MM.1S (cell line): ENCODE measurements around the gene CAP2.

Experiments used
- DNase-seq: peaks from one replicate; pipeline ENCODE4 v3.0.0-alpha.2; 2015
- H2AFZ ChIP-seq: fragments of 300-600 bp; sonication (generic); 2 replicates; pipeline ENCODE4 v1.6.0; 2016; ENCODE audit warnings: antibody characterized with exemption, low read length
- H3F3A ChIP-seq: fragments of 300-600 bp; sonication (generic); 2 replicates; pipeline ENCODE4 v1.6.1; 2016; ENCODE audit warnings: mild to moderate bottlenecking, antibody characterized with exemption, low read length, moderate library complexity, mixed read lengths; ENCODE audit not compliant: insufficient read depth
- H3K27ac ChIP-seq: fragments of 300-600 bp; sonication (generic); 2 replicates; pipeline ENCODE4 v1.5.1; 2016; ENCODE audit warnings: mild to moderate bottlenecking, low read length
- H3K27me3 ChIP-seq: fragments of 300-600 bp; sonication (generic); replicated peaks from 2 replicates; pipeline ENCODE4 v1.6.0; 2016; ENCODE audit warnings: low read length; ENCODE audit not compliant: insufficient read depth
- H3K36me3 ChIP-seq: fragments of 300-600 bp; sonication (generic); replicated peaks from 2 replicates; pipeline ENCODE4 v1.6.1; 2016; ENCODE audit warnings: mild to moderate bottlenecking, low read length, mixed read lengths; ENCODE audit not compliant: insufficient read depth
- H3K4me1 ChIP-seq: fragments of 300-600 bp; sonication (generic); 2 replicates; pipeline ENCODE4 v1.6.1; 2016; ENCODE audit warnings: low read length, mixed read lengths
- H3K4me2 ChIP-seq: fragments of 300-600 bp; sonication (generic); 2 replicates; pipeline ENCODE4 v1.6.0; 2016; ENCODE audit warnings: low read depth, low read length
- H3K4me3 ChIP-seq: fragments of 300-600 bp; sonication (generic); 2 replicates; pipeline ENCODE4 v1.5.1; 2016; ENCODE audit warnings: low read length, mixed read lengths
- H3K79me2 ChIP-seq: fragments of 300-600 bp; sonication (generic); 2 replicates; pipeline ENCODE4 v1.6.1; 2016; ENCODE audit warnings: mixed run types, low read length, mixed read lengths
- H3K9ac ChIP-seq: fragments of 300-600 bp; sonication (generic); 2 replicates; pipeline ENCODE4 v1.6.1; 2016; ENCODE audit warnings: low read length, mixed read lengths
- H3K9me2 ChIP-seq: fragments of 300-600 bp; sonication (generic); replicated peaks from 2 replicates; pipeline ENCODE4 v1.6.1; 2016; ENCODE audit warnings: mild to moderate bottlenecking, low read length, mixed read lengths; ENCODE audit not compliant: insufficient read depth
- H3K9me3 ChIP-seq: fragments of 300-600 bp; sonication (generic); replicated peaks from 2 replicates; pipeline ENCODE4 v1.6.1; 2016; ENCODE audit warnings: mild to moderate bottlenecking, low read length, mixed read lengths; ENCODE audit not compliant: insufficient read depth
- H4K20me1 ChIP-seq: fragments of 300-600 bp; sonication (generic); 2 replicates; pipeline ENCODE4 v1.6.1; 2016; ENCODE audit warnings: mild to moderate bottlenecking, low read length, moderate library complexity, mixed read lengths; ENCODE audit not compliant: insufficient read depth
- CTCF ChIP-seq: fragments of 300-600 bp; sonication (generic); IDR thresholded peaks from 2 replicates; pipeline ENCODE4 v1.5.1; 2016; ENCODE audit warnings: antibody characterized with exemption, low read length, mixed read lengths
- EZH2 ChIP-seq: fragments of 300-600 bp; sonication (generic); optimal IDR thresholded peaks from 2 replicates; pipeline ENCODE3; 2017; ENCODE audit warnings: low read depth, mild to moderate bottlenecking, antibody characterized with exemption, low read length, mixed read lengths
- EZH2phosphoT487 ChIP-seq: fragments of 300-600 bp; sonication (generic); IDR thresholded peaks from 2 replicates; pipeline ENCODE4 v1.6.1; 2018; ENCODE audit warnings: antibody characterized with exemption, low read length

The CAP2 gene

GRCh38 chr6:17352302-17352701 is 41.1 kb upstream of the CAP2 start:
- H3K27ac ChIP-seq, result no peak overlapping the region
- no peak for DNase-seq
- no peaks in the 10 kb centered on the region for H3K27me3 ChIP-seq
- H3K9ac ChIP-seq, result no peak overlapping the region
- H3K4me3 ChIP-seq, result no peak overlapping the region
- no peaks in the 10 kb centered on the region for H3F3A ChIP-seq
- no peak overlapping the region for H2AFZ ChIP-seq
- no peaks in the 10 kb centered on the region for H4K20me1 ChIP-seq
- H3K9me3 ChIP-seq, result no peaks in the 10 kb centered on the region
- H3K79me2 ChIP-seq, result no peaks in the 10 kb centered on the region
- no peaks in the 10 kb centered on the region for H3K36me3 ChIP-seq
- no peak overlapping the region for H3K4me2 ChIP-seq
- TF ChIP-seq EZH2 (no peak), CTCF (no peak), EZH2phosphoT487 (no peak)
- no peaks in the 10 kb centered on the region for H3K9me2 ChIP-seq
- no peaks in the 10 kb centered on the region for H3K4me1 ChIP-seq

- no peaks in the 10 kb centered on the region for H3F3A ChIP-seq
- H3K27ac ChIP-seq, result no peak overlapping the region
- H3K9ac ChIP-seq, result no peak overlapping the region
- TF ChIP-seq EZH2phosphoT487 (no peak), CTCF (no peak), EZH2 (no peak)
- H3K4me3 ChIP-seq, result no peak overlapping the region
- no peak overlapping the region for H2AFZ ChIP-seq
- H3K27me3 ChIP-seq, result no peaks in the 10 kb centered on the region
- no peak overlapping the region for H3K4me2 ChIP-seq
- no peaks in the 10 kb centered on the region for H3K79me2 ChIP-seq
- H3K9me2 ChIP-seq, result no peaks in the 10 kb centered on the region
- H3K4me1 ChIP-seq, result no peaks in the 10 kb centered on the region
- no peaks in the 10 kb centered on the region for H3K9me3 ChIP-seq
- no peaks in the 10 kb centered on the region for H4K20me1 ChIP-seq
- H3K36me3 ChIP-seq, result no peaks in the 10 kb centered on the region
- DNase-seq, result no peak
These were observed 39.8 kb upstream of the CAP2 start for GRCh38 chr6:17353440-17354175.

GRCh38 chr6:17354700-17355403 is 38.5 kb upstream of the CAP2 start:
- Histone ChIP-seq H3K79me2 (no peaks in the 10 kb centered on the region), H3K36me3 (no peaks in the 10 kb centered on the region), H2AFZ (no peak overlapping the region), H3K9me3 (no peaks in the 10 kb centered on the region), H4K20me1 (no peaks in the 10 kb centered on the region), H3K4me3 (no peak overlapping the region), H3K9me2 (no peaks in the 10 kb centered on the region), H3K27me3 (no peaks in the 10 kb centered on the region), H3F3A (no peaks in the 10 kb centered on the region), H3K27ac (no peak overlapping the region), H3K4me1 (no peaks in the 10 kb centered on the region), H3K9ac (no peak overlapping the region), H3K4me2 (no peak overlapping the region)
- TF ChIP-seq EZH2 (no peak), EZH2phosphoT487 (no peak), CTCF (no peak)
- no peak for DNase-seq
